ENCODE data around the gene CRYBA4. TPM values are rescaled to one million over a fixed set of nuclear protein-coding genes. Genes with fewer than 3 reads are reported as not detected.

The CRYBA4 gene
- polyA plus RNA-seq, 3 donors from 2014 or later, result 0.46 to 0.95 TPM; not detected in 1

GRCh38 chr22:26643418-26644100 lies 21.8 kb downstream of the CRYBA4 start:
- no peaks in the 10 kb centered on the region for H3K36me3 Mint-ChIP-seq
- DNase-seq, result peak; percentile 60 to 68 (median 67)
- peaks cover 84 to 90% of the 10 kb centered on the region in 2 donors for H3K4me1 Mint-ChIP-seq

GRCh38 chr22:26646158-26646557 lies 24.4 kb downstream of the CRYBA4 start:
- peak overlapping the region in 5 of 6 donors; percentile 35 to 86 (median 63) for H3K27ac Mint-ChIP-seq
- H3K36me3 Mint-ChIP-seq, result no peaks in the 10 kb centered on the region
- H3K9me3 Mint-ChIP-seq, result no peaks in the 10 kb centered on the region
- no peak for DNase-seq
- peaks cover 88 to 93% of the 10 kb centered on the region in 2 donors for H3K4me1 Mint-ChIP-seq
- peaks cover 9 to 22% (median 21%) of the 10 kb centered on the region in 3 donors for H3K27me3 Mint-ChIP-seq (ENCODE audit: low read depth in 3 of 3)
- H3K4me3 Mint-ChIP-seq, result peak overlapping the region in 1 of 5 donors; percentile 7

More at GRCh38 chr22:26643418-26644100, 21.8 kb downstream of the CRYBA4 start:
- Mint-ChIP-seq H3K9me3 (no peaks in the 10 kb centered on the region), H3K27me3 (ENCODE audit: low read depth in 3 of 3) (peaks cover 6 to 18% (median 17%) of the 10 kb centered on the region in 3 donors), H3K4me3 (peak overlapping the region; percentile 73 to 89 (median 81)), H3K27ac (peak overlapping the region; percentile 96 to 99 (median 98))

DNA sequence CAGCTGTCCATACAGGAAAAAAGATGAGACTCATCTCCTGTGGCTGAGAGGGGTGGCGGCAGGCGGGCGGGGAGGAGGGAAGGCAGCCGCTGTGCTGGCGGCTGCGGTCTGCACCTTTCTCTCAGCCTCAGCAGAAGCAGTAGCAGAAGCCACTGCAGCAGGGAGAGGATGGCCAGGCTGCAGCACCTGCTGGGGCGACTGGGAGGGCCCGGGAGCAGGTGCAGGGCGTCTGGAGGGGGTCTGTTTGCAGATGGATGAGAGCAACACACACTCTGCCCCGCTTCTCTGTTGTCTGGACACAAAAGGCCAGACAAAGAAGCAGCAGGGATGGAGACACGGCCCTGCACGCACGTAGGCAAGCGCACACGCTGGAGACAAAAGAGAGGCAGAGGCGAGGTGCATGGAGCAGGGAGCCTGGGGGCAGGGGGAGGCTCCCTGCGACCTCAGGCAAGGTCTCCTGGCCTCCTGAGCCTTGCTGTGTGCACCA lies 26.3 kb downstream of the CRYBA4 start:
- H3K27ac Mint-ChIP-seq, result peak overlapping the region; percentile 46 to 81 (median 74)
- no peaks in the 10 kb centered on the region for H3K36me3 Mint-ChIP-seq
- H3K4me3 Mint-ChIP-seq, result peak overlapping the region; percentile 46 to 64 (median 61)
- DNase-seq, result peak; percentile 46 to 57 (median 53)
- peaks cover 69 to 74% of the 10 kb centered on the region in 2 donors for H3K4me1 Mint-ChIP-seq
- H3K27me3 Mint-ChIP-seq (ENCODE audit: low read depth in 3 of 3), result peaks cover 4 to 11% (median 9%) of the 10 kb centered on the region in 3 donors
- H3K9me3 Mint-ChIP-seq, result no peaks in the 10 kb centered on the region

DNA sequence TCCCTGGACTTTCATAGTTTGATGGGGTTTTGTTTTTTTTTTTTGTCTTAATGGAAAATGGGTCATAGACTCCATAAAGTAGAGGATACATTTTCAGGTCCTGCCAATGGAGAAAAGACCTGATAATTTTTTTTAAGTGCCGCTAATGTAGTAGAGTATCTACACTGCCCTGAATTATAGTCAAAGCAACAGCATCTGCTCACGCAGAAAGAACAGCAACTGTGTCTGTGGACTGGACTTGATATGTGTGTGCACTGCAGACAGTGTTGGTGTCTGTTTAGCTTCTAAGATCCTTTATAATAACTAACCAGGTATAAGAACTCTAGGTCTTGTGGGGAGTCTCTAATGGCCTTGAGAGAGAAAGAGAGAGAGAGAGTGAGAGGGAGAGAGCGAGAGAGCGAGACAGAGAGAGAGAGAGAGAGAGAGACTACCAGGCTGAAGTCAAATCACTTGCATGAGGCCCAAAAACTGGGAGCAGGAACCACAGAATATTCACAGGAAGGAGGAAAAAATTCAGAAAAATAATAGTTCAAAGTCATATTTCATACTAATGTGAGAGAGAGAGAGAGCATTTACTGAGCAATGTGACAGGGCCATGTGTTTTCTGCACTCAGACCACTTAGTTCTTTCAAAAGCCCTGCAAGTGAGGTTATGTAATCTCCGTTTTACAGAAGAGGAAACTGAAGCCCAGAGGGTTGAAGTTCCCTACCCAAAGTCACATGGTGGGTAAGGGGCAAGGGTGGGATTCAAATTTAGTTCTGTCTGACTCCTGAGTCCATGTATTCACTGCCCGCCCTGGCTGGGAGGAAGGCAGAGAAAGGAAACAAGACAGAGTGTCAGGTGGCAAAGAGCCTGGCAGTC lies 27.0 kb downstream of the CRYBA4 start:
- no peaks in the 10 kb centered on the region for H3K36me3 Mint-ChIP-seq
- peaks cover 62 to 67% of the 10 kb centered on the region in 2 donors for H3K4me1 Mint-ChIP-seq
- no peaks in the 10 kb centered on the region for H3K9me3 Mint-ChIP-seq
- H3K27ac Mint-ChIP-seq, result peak overlapping the region; percentile 46 to 81 (median 77)
- peak; percentile 45 to 55 (median 52) for DNase-seq
- peak overlapping the region; percentile 46 to 64 (median 61) for H3K4me3 Mint-ChIP-seq
- H3K27me3 Mint-ChIP-seq (ENCODE audit: low read depth in 3 of 3), result peaks cover 3 to 11% (median 9%) of the 10 kb centered on the region in 3 donors

- Mint-ChIP-seq H3K9me3 (no peaks in the 10 kb centered on the region), H3K27ac (no peak overlapping the region)
Measured at GRCh38 chr22:26650722-26651421, 29.1 kb downstream of the CRYBA4 start.

GRCh38 chr22:26651815-26652214 lies 30.1 kb downstream of the CRYBA4 start:
- Mint-ChIP-seq H3K4me1 (peaks cover 31 to 37% of the 10 kb centered on the region in 2 donors), H3K9me3 (no peaks in the 10 kb centered on the region), H3K4me3 (no peak overlapping the region), H3K27ac (no peak overlapping the region), H3K36me3 (no peaks in the 10 kb centered on the region), H3K27me3 (ENCODE audit: low read depth in 3 of 3) (peaks cover 3 to 10% (median 5%) of the 10 kb centered on the region in 3 donors)
- no peak for DNase-seq

More at GRCh38 chr22:26650722-26651421, 29.1 kb downstream of the CRYBA4 start:
- Mint-ChIP-seq H3K4me3 (no peak overlapping the region), H3K4me1 (peaks cover 41 to 46% of the 10 kb centered on the region in 2 donors), H3K27me3 (ENCODE audit: low read depth in 3 of 3) (peaks cover 3 to 12% (median 9%) of the 10 kb centered on the region in 3 donors), H3K36me3 (no peaks in the 10 kb centered on the region)
- DNase-seq, result no peak

GRCh38 chr22:26656891-26657851 lies 35.4 kb downstream of the CRYBA4 start, which contains the start of gene MIAT:
MIAT (plus strand) TSS chr22:26657588.
- peak; percentile 48 to 63 (median 59) for DNase-seq
- Mint-ChIP-seq H3K36me3 (no peaks in the 10 kb centered on the region), H3K4me1 (peaks cover 22 to 30% of the 10 kb centered on the region in 2 donors), H3K4me3 (peak within 1 kb of the TSS; percentile 86 to 94 (median 89)), H3K27ac (peak within 1 kb of the TSS; percentile 65 to 90 (median 82)), H3K9me3 (no peaks in the 10 kb centered on the region), H3K27me3 (ENCODE audit: low read depth in 3 of 3) (peaks cover 0 to 3% (median 2%) of the 10 kb centered on the region in 3 donors)

GRCh38 chr22:26658161-26658560 lies 36.4 kb downstream of the CRYBA4 start:
- H3K27me3 Mint-ChIP-seq (ENCODE audit: low read depth in 3 of 3), result peaks cover 0 to 3% (median 2%) of the 10 kb centered on the region in 3 donors
- H3K36me3 Mint-ChIP-seq, result no peaks in the 10 kb centered on the region
- H3K4me1 Mint-ChIP-seq, result peaks cover 22 to 36% of the 10 kb centered on the region in 2 donors
- peak overlapping the region; percentile 86 to 94 (median 89) for H3K4me3 Mint-ChIP-seq
- H3K27ac Mint-ChIP-seq, result peak overlapping the region; percentile 65 to 90 (median 78)
- DNase-seq, result no peak
- H3K9me3 Mint-ChIP-seq, result no peaks in the 10 kb centered on the region

DNA sequence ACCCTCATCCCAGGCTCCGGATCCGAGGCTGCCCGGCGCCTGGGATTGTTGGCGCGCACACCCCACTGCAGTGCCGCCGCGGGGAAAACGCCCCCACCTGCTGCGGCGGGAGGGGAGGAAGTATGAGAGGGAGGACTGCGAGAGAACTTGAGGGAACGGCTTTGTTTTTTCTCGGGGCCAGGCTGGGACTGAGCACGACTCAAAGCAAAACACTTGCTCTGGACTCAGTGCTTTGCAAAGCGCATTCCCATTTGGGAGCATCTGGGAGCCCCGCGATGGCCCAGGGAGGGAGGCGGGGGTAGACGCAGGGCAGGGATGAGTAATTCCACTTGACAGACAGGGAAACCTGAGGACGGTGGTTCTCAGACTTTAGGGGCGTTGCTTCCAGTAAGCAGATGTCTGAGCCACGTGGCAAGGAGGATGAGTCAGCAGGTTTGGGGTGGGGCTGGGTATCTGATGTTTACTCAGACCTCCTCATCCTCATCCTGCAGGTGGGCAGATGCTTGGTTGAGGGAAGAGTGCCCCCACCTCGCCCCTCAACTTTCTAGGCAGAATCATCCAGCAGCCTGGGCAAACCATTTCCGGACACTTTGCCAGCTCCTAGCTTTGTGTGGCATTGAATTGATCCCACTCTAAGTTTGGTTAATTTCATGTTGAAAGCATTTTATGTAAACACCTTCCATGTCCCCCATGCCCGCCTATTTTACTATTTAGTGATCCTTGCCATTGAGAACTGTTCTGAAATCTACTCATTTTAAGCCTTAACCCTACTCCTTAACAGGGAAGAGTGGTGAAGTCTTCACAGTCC lies 37.1 kb downstream of the CRYBA4 start:
- Mint-ChIP-seq H3K9me3 (no peaks in the 10 kb centered on the region), H3K4me3 (peak overlapping the region; percentile 86 to 94 (median 89)), H3K36me3 (no peaks in the 10 kb centered on the region), H3K27me3 (ENCODE audit: low read depth in 3 of 3) (peaks cover 0 to 3% (median 2%) of the 10 kb centered on the region in 3 donors), H3K27ac (peak overlapping the region; percentile 29 to 93 (median 84)), H3K4me1 (peaks cover 22 to 40% of the 10 kb centered on the region in 2 donors)
- peak; percentile 39 to 54 (median 46) for DNase-seq

GRCh38 chr22:26660356-26660755 lies 38.6 kb downstream of the CRYBA4 start:
- DNase-seq, result no peak
- Mint-ChIP-seq H3K27me3 (ENCODE audit: low read depth in 3 of 3) (peaks cover 0 to 2% (median 0%) of the 10 kb centered on the region in 3 donors), H3K27ac (peak overlapping the region in 2 of 6 donors; percentile 16 to 75), H3K36me3 (no peaks in the 10 kb centered on the region), H3K9me3 (no peaks in the 10 kb centered on the region), H3K4me1 (peaks cover 36 to 55% of the 10 kb centered on the region in 2 donors), H3K4me3 (no peak overlapping the region)

DNA sequence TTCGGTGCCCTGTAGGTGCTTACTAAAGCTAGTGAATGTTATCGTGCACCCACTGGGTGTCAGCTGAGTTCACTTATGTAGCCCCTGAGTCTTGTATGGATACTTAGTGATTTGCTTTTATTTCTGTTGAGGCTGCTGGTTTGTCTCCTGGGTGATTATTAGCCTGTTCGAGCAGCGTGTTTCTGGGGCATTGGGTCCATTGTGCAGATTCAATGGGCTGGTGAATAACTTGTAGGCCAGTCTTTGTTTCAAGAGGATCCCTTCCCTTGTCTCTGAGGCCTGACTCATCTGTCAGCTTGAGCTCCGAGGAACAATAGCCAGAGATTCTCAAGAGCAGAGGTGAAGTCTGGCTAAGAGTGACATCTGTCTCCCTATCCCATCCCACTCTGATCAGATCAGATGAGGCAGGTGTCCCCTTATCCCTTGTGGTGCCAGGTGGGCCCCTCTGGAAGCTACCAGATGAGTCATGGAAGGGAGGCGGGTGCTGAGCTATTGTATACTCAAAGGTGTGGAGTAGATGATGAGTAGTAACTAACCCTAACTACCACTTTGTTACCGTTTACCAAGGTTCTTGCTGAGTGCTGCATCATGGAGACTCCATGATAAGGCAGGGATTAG lies 39.3 kb downstream of the CRYBA4 start:
- DNase-seq, result no peak
- Mint-ChIP-seq H3K9me3 (no peaks in the 10 kb centered on the region), H3K27ac (peak overlapping the region in 3 of 6 donors; percentile 22 to 75 (median 34)), H3K4me1 (peaks cover 42 to 62% of the 10 kb centered on the region in 2 donors), H3K4me3 (no peak overlapping the region), H3K27me3 (ENCODE audit: low read depth in 3 of 3) (peaks cover 0 to 2% (median 0%) of the 10 kb centered on the region in 3 donors), H3K36me3 (no peaks in the 10 kb centered on the region)

Data from immature natural killer cell (primary cell).